Left forelimb (tissue), 1 donor: ENCODE results near the gene CNTD1.

ENCODE experiments used
- DNase-seq: peaks from one replicate; pipeline ENCODE4 v3.0.0-alpha.2; 2018; ENCODE audit warnings: low spot score

The CNTD1 gene

GRCh38 chr17:42779936-42780850, 18.5 kb upstream of the CNTD1 start, which contains the start of gene WNK4:
WNK4 (plus strand) TSS chr17:42780610; CDS start chr17:42780699, 89 bp downstream.
- no peak for DNase-seq

- DNase-seq = no peak
These were observed 17.6 kb upstream of the CNTD1 start for GRCh38 chr17:42780851-42781638.

GRCh38 chr17:42781639-42782165, 17.0 kb upstream of the CNTD1 start:
- DNase-seq = no peak

GRCh38 chr17:42782166-42783061, 16.2 kb upstream of the CNTD1 start:
- no peak for DNase-seq

GRCh38 chr17:42783062-42783790, 15.4 kb upstream of the CNTD1 start:
- no peak for DNase-seq

- DNase-seq = no peak
These were observed 14.9 kb upstream of the CNTD1 start for GRCh38 chr17:42783791-42784138.

GRCh38 chr17:42784409-42784808, 14.3 kb upstream of the CNTD1 start:
- no peak for DNase-seq

GRCh38 chr17:42784811-42785592, 13.7 kb upstream of the CNTD1 start:
- DNase-seq = no peak

- no peak for DNase-seq
These were observed 11.4 kb upstream of the CNTD1 start for GRCh38 chr17:42787266-42787665.

- no peak for DNase-seq
These were observed 6.7 kb upstream of the CNTD1 start for GRCh38 chr17:42791948-42792347.

- no peak for DNase-seq
These were observed 6.1 kb upstream of the CNTD1 start for GRCh38 chr17:42792545-42792944.

- DNase-seq = no peak
These were observed 3.6 kb upstream of the CNTD1 start for GRCh38 chr17:42795061-42795460.

- no peak for DNase-seq
These were observed 3.2 kb upstream of the CNTD1 start for GRCh38 chr17:42795465-42795864.

- no peak for DNase-seq
These were observed 2.4 kb upstream of the CNTD1 start for GRCh38 chr17:42796066-42796758.

GRCh38 chr17:42797067-42798007, 1.3 kb upstream of the CNTD1 start:
- no peak for DNase-seq

- no peak for DNase-seq
These were observed 664 bp upstream of the CNTD1 start for GRCh38 chr17:42798011-42798382.

- DNase-seq = no peak
These were observed 4.6 kb downstream of the CNTD1 start for GRCh38 chr17:42803074-42803883.

GRCh38 chr17:42804918-42805367, 6.3 kb downstream of the CNTD1 start:
- no peak for DNase-seq
